DOHH2 (cell line): ENCODE data around the gene SLC50A1.
A peak's percentile ranks its signal among the peaks of the same experiment; 100 is the strongest.
"Not testable (repeated sequence)": the region's sequence is repeated elsewhere in the genome, so short reads cannot be mapped to it uniquely, and the experiment has no call there.

ENCODE experiments used
- H3F3A ChIP-seq: fragments of 200-600 bp; sonication (generic), shearing (Covaris generic); 2 replicates; pipeline ENCODE4 v1.6.0; 2016; ENCODE audit warnings: antibody characterized with exemption, mild to moderate bottlenecking; ENCODE audit not compliant: control insufficient read depth, insufficient read depth
- H3K27ac ChIP-seq: fragments of 200-600 bp; sonication (generic); 2 replicates; pipeline ENCODE4 v1.5.1; 2014; ENCODE audit warnings: low read depth, mild to moderate bottlenecking, low read length, moderate library complexity
- H3K27me3 ChIP-seq: fragments of 200-600 bp; sonication (generic); 2 replicates; pipeline ENCODE4 v1.6.1; 2014; ENCODE audit warnings: mild to moderate bottlenecking, low read length, mixed read lengths; ENCODE audit not compliant: control insufficient read depth
- H3K36me3 ChIP-seq: fragments of 200-600 bp; sonication (generic); 2 replicates; pipeline ENCODE4 v1.6.1; 2014; ENCODE audit warnings: mild to moderate bottlenecking, low read length, moderate library complexity, mixed read lengths; ENCODE audit not compliant: control insufficient read depth
- H3K4me1 ChIP-seq: fragments of 200-600 bp; sonication (generic); 2 replicates; pipeline ENCODE4 v1.6.1; 2014; ENCODE audit warnings: mild to moderate bottlenecking, low read length, mixed read lengths; ENCODE audit not compliant: control insufficient read depth
- H3K4me2 ChIP-seq: fragments of 200-600 bp; sonication (generic); 2 replicates; pipeline ENCODE4 v1.6.0; 2014; ENCODE audit warnings: mild to moderate bottlenecking, low read length, moderate library complexity
- H3K4me3 ChIP-seq: fragments of 200-600 bp; sonication (generic); 2 replicates; pipeline ENCODE4 v1.5.1; 2014; ENCODE audit warnings: mild to moderate bottlenecking, low read length, mixed read lengths
- H3K79me2 ChIP-seq: fragments of 200-600 bp; sonication (generic); 2 replicates; pipeline ENCODE4 v1.6.1; 2014; ENCODE audit warnings: mild to moderate bottlenecking, low read length, mixed read lengths; ENCODE audit not compliant: control insufficient read depth
- H3K9me2 ChIP-seq: fragments of 200-600 bp; sonication (generic); replicated peaks from 2 replicates; pipeline ENCODE4 v1.6.1; 2014; ENCODE audit warnings: mild to moderate bottlenecking, low read length, mixed read lengths; ENCODE audit not compliant: control insufficient read depth
- H3K9me3 ChIP-seq: fragments of 200-600 bp; sonication (generic); 2 replicates; pipeline ENCODE4 v1.6.1; 2014; ENCODE audit warnings: antibody characterized with exemption, low read length, mixed read lengths; ENCODE audit not compliant: control insufficient read depth, insufficient read depth
- H4K20me1 ChIP-seq: fragments of 200-600 bp; sonication (generic); 2 replicates; pipeline ENCODE4 v1.6.0; 2014; ENCODE audit warnings: low read depth, mild to moderate bottlenecking, antibody characterized with exemption, low read length, moderate library complexity; ENCODE audit not compliant: control insufficient read depth, insufficient read depth
- EZH2phosphoT487 ChIP-seq: fragments of 200-600 bp; sonication (generic); IDR thresholded peaks from 2 replicates; pipeline ENCODE4 v1.6.1; 2017; ENCODE audit warnings: borderline replicate concordance, mild to moderate bottlenecking, antibody characterized with exemption, low read length, moderate library complexity, mixed read lengths
- TF ChIP-seq, protein P1 (sequence below): fragments of 200-600 bp; sonication (generic); IDR thresholded peaks from one replicate; pipeline ENCODE4 v1.5.1; 2014; ENCODE audit warnings: antibody characterized with exemption, mild to moderate bottlenecking, low read depth, low read length; ENCODE audit not compliant: poor library complexity, severe bottlenecking

The SLC50A1 gene

GRCh38 chr1:155140630-155140953 lies 4.9 kb downstream of the SLC50A1 start:
- Histone ChIP-seq H3K4me3 (peak overlapping the region; percentile 92), H4K20me1 (no peaks in the 10 kb centered on the region), H3K36me3 (peaks cover 32% of the 10 kb centered on the region), H3K9me3 (no peaks in the 10 kb centered on the region), H3K9me2 (no peaks in the 10 kb centered on the region), H3K79me2 (peaks cover 41% of the 10 kb centered on the region), H3K27me3 (no peaks in the 10 kb centered on the region), H3K27ac (no peak overlapping the region; the same call in 1 of the 2 replicates), H3F3A (peaks cover 16% of the 10 kb centered on the region), H3K4me1 (peaks cover 31% of the 10 kb centered on the region), H3K4me2 (peak overlapping the region; percentile 84)
- TF ChIP-seq, protein P1, sequence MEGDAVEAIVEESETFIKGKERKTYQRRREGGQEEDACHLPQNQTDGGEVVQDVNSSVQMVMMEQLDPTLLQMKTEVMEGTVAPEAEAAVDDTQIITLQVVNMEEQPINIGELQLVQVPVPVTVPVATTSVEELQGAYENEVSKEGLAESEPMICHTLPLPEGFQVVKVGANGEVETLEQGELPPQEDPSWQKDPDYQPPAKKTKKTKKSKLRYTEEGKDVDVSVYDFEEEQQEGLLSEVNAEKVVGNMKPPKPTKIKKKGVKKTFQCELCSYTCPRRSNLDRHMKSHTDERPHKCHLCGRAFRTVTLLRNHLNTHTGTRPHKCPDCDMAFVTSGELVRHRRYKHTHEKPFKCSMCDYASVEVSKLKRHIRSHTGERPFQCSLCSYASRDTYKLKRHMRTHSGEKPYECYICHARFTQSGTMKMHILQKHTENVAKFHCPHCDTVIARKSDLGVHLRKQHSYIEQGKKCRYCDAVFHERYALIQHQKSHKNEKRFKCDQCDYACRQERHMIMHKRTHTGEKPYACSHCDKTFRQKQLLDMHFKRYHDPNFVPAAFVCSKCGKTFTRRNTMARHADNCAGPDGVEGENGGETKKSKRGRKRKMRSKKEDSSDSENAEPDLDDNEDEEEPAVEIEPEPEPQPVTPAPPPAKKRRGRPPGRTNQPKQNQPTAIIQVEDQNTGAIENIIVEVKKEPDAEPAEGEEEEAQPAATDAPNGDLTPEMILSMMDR, result no peak

- Histone ChIP-seq H4K20me1 (no peaks in the 10 kb centered on the region), H3F3A (peaks cover 16% of the 10 kb centered on the region), H3K27ac (no peak overlapping the region), H3K4me2 (no peak overlapping the region), H3K9me3 (no peaks in the 10 kb centered on the region), H3K79me2 (peaks cover 35% of the 10 kb centered on the region), H3K27me3 (no peaks in the 10 kb centered on the region), H3K36me3 (peaks cover 31% of the 10 kb centered on the region), H3K4me3 (no peak overlapping the region), H3K9me2 (no peaks in the 10 kb centered on the region), H3K4me1 (peaks cover 28% of the 10 kb centered on the region)
- TF ChIP-seq, protein P1, result no peak
Measured at GRCh38 chr1:155141749-155142148, 6.1 kb downstream of the SLC50A1 start.

DNA sequence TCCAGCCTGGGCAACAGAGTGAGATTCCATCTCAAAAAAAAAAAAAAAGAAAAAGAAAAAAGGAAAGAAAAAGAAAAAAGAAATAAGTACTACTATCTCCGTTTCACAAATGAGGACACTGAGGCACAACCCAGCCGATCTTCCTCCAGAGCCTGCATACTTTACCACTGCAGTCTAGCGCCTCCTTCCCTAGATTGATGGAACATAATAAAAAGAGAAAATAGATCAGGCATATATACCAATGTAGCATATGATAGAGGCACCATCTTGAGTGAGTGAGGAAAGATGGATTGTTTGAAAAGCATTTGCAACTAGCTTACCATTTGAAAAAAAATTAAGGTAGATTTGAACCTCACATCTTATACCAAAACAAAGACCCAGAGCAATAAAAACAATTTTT lies 9.8 kb downstream of the SLC50A1 start:
- Histone ChIP-seq H3K4me3 (no peak overlapping the region), H3K4me2 (no peak overlapping the region), H3K79me2 (no peaks in the 10 kb centered on the region), H3K4me1 (peaks cover 18% of the 10 kb centered on the region), H3F3A (peaks cover 5% of the 10 kb centered on the region; the same call in 1 of the 2 replicates), H3K27ac (no peak overlapping the region), H3K9me3 (no peaks in the 10 kb centered on the region), H3K27me3 (no peaks in the 10 kb centered on the region), H3K36me3 (no peaks in the 10 kb centered on the region), H4K20me1 (no peaks in the 10 kb centered on the region), H3K9me2 (no peaks in the 10 kb centered on the region)
- TF ChIP-seq EZH2phosphoT487, result no peak
- TF ChIP-seq, protein P1, result no peak

DNA sequence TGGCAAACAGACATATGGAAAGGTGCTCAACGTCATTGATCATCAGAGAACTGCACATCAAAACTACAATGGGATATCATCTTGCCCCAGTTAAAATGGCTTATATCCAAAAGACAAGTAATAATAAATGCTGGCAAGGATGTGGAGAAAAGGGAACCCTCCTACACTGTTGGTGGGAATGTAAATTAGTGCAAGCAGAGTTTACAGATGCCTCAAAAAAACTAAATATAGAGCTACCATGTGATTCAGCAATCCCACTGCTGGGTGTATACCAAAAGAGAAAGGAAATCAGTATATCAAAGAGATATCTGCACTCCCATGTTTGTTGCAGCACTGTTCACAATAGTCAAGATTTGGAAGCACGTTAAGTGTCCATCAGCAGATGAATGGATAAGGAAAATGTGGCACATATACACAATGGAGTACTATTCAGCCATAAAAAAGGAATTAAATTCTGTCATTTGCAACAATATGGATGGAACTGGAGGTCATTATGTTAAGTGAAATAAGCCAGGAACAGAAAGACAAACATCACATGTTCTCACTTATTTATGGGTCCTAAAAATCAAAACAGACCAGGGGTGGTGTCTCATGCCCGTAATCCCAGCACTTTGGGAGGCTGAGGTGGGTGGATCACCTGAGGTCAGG lies 20.5 kb downstream of the SLC50A1 start:
- not testable (repeated sequence) for H3K27me3 ChIP-seq, H3K4me1 ChIP-seq

More for the DNA sequence above, 20.5 kb downstream of the SLC50A1 start:
- not testable (repeated sequence) for H3K36me3 ChIP-seq, H3K27ac ChIP-seq, H3K4me2 ChIP-seq, H4K20me1 ChIP-seq, H3K79me2 ChIP-seq, H3K9me3 ChIP-seq, H3K4me3 ChIP-seq, H3K9me2 ChIP-seq, H3F3A ChIP-seq
